HG03045 (cell line): ENCODE data around the gene DNAH9.

Experiments used
- ATAC-seq: cut with Tn5 transposase; IDR thresholded peaks from one replicate; pipeline ENCODE4 v1.9.1; 2021; ENCODE audit warnings: mild to moderate bottlenecking, moderate library complexity; ENCODE audit not compliant: unreplicated experiment

Gene DNAH9

GRCh38 chr17:11739848-11740247, 141.6 kb downstream of the DNAH9 start:
- ATAC-seq, result no peak

GRCh38 chr17:11742886-11743285, 144.6 kb downstream of the DNAH9 start:
- ATAC-seq, result no peak

- no peak for ATAC-seq
Observed at GRCh38 chr17:11744696-11745095, 146.4 kb downstream of the DNAH9 start.

DNA sequence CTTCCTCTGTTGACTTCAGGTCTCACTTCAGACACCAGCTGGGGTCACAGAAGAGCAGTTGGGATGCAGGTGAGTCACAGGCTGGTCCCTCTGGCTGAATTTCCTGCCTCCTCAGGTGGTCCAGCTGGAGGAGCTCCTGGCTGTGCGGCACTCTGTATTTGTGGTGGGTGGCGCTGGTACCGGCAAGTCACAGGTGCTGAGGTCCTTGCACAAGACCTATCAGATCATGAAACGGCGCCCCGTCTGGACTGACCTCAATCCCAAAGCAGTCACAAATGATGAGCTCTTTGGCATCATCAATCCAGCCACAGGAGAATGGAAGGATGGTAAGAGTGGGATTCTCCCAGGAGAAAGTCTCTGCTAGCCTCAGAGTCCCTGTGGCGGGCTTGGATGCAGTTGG, 149.2 kb downstream of the DNAH9 start:
- no peak for ATAC-seq

- ATAC-seq, result no peak
Observed at GRCh38 chr17:11757815-11758214, 159.5 kb downstream of the DNAH9 start.

GRCh38 chr17:11768106-11768505, 169.8 kb downstream of the DNAH9 start:
- no peak for ATAC-seq

DNA sequence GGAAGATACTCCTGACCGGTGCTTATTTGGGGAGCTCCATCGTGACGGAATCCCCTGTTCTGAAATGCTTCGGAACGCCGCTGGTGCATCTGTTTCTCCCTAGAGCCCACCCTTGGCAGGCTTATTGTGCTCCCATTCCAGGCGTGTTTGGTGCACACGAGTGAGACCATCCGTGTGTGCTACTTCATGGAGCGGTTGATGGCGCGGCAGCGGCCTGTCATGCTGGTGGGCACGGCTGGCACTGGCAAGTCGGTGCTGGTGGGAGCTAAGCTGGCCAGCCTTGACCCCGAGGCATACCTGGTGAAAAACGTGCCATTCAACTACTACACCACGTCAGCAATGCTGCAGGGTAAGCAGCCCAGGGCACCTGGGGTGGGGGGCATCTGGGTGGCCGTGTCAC, 170.7 kb downstream of the DNAH9 start:
- no peak for ATAC-seq

GRCh38 chr17:11772031-11772430, 173.8 kb downstream of the DNAH9 start:
- ATAC-seq, result no peak

DNA sequence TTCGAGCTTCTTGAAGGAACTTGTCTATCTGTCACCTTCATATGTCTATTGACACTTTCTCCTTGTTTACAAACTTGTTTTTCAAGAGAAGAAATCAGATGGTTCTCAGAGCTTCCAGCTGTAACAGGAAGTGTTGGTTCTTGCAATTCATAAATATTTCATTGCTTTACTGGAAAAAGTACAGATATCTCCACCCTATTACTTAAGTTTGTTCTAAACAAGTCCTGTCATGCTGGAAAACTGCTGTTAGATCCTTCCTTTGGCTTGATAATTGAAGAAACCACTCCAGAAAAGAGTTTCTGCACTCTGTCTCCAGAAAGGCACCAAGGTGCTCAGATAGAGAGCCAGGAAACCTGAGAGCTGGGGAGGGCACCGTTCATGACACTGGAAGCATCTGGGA, 181.6 kb downstream of the DNAH9 start:
- no peak for ATAC-seq

DNA sequence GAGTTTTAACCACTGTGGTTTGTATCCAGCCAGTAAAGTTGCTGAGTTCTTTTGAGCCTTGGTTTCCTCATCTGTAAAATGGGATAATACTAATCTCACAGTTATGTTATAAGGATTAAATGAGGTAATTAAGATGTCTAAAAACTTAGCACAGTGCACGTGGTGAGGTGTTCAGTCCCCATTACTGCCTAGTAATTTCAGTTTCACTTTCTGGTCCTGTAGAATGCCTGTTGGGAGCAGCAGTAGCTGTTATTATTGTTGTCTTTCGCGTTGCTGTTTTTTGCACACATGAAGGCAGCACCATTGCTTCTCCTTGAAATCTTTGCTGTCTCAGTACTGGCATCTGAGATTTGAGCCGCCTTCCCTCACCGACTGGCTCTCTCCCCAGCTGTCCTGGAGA, 182.4 kb downstream of the DNAH9 start:
- no peak for ATAC-seq

DNA sequence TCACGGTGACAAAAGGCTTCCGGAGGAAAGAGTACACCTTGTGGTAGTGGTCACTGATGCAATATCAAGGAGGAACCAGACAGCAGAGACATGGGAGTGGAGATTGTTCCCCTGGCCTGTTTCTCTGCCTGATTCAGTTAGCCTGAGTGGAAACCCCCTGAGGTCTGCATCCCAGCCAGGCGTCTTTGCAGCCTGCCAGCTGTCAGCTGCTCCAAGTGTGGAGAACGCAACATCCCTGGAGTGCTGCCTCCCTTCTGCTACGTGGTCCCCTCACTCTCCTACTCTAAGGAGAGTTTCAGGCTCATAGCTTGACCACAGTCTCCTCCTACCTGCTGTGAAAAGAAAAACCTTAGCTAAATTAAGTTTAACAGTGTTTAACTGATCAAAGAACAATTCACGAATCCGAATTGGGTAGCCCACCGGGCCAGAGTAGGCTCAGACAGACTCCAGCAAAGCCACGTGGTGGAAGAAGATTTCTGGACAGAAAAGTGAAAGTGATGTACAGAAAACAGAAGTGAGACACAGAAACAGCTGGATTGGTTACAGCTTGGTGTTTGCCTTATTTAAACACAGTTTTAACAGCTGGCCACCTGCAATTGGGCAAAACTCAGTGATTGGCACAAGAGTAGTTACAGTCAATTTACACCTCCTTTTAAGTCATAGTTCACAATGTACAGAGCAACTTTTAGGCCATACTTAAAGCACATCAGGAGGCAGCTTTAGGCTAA, 188.6 kb downstream of the DNAH9 start:
- ATAC-seq, result no peak

DNA sequence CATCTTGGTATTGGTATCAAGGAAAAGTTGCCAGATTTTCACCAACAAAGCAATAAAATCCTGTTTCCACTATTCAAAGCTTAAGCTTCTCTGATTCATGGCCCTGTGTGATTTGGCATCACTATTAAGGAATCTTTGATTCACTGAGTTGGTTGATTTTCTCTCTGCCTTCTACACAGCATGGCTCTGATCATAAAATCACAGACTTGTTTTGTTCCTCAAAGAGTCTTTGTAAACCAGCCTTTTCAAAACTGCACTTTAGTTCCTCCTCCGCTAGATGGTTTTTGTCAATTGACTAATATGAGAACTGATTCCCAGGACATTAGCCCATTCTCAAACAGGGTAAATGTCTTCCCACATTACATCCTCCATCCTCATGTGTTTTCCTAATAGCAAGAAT, 197.6 kb downstream of the DNAH9 start:
- ATAC-seq, result no peak

DNA sequence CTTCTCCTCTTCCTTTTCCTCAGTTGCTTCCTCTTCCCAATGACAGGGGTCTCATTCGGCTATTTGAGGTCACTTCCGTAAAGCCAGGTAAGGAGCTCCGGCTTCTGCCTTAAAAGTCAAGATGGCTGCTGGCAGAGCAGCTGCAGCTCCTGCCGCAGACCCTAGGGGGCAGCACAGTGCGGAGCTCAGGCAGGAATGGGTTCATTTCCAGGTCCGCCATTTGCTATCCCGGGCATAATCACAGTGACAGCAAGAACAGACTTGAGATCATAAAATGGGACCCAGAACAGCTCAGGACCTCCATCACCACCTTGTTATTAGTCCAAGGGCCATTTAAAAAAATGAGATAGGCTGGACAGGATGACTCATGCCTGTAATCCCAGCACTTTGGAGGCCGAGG, 199.5 kb downstream of the DNAH9 start:
- ATAC-seq, result no peak

DNA sequence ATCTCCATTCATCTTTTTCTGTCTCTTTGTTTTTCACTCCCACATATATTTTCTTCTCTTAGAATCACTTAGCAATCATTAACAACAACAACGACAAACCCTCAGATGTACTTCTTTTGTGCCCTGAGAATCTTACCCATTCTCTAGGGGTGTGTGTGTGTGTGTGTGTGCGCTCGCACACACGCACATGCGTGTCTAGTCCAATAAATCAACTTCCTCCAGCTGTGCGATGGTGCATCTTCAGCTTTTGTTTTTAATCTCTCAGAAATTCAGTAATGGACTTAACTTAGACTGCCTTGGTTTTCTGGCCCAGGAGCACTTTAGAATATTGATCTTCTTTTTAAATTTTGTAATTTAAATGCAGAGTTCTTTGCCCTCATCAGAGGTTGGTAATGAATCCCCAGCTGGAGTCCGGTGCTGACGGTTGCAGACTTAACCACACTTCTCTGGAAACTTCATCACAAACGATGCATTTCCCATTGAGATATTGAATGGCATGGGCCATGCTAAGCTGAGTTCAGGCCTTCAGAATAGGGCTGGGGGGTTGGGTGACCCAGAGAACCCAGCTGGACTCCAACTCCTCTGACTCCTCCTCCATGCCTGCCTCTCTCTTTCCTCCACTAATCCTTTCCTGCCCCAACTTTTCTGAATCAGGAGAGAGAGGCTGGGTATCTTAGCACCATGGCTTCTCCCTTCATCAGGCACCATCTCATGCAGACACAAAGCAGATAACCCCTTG, 205.1 kb downstream of the DNAH9 start:
- ATAC-seq, result no peak

- ATAC-seq, result no peak
Observed at GRCh38 chr17:11805138-11805537, 206.9 kb downstream of the DNAH9 start.

DNA sequence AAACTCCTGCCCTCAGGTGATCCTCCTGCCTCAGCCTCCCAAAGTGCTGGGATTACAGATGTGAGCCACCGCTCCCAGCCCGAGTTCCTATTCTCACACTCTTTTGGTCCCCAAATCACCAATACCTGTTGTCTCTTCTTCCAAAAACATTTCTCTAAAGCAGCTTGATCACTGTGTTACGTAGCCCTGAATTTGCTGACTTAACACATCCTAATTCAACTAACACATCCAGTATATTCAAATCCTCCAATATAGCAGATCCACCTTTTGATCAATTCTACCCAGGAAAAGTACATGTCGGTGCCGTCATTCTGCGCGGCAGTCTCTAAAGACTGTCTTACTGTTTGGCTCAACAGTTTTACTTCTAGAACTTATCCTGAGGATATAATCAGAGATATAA, 207.7 kb downstream of the DNAH9 start:
- no peak for ATAC-seq

DNA sequence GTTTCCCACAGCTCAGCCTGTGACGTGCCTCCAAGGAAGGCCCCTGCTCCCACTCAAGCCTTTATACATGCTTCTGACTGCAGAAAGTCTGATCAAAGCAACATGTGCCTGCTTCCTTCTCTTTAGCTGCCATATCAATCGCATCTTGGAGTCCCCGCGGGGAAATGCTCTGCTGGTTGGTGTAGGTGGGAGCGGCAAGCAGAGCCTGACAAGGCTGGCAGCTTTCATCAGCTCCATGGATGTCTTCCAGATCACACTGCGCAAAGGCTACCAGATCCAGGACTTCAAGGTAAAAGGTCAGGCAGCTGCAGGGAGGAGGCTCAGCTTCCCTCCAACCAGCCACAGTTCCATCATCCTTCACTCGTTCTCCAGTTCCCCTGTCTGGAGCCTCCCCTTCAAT, 209.3 kb downstream of the DNAH9 start:
- no peak for ATAC-seq

DNA sequence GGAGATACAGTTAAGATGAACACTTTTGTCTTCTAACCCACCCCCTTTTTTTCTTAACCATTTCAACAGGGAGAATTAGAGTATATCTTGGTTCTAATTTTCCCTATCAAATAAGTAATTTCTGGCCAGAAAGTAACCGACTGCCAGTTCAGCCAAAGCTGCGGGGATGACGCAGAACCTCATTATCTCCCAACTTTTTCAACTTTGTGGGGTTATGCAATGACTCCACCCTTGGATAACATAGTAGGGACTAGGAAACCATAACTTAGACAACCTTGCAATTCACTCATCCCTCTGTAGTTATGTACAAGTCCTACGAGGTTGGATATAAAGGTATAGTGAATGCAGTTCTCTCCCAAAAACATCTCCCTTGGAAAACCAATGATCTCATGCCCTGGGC, 215.0 kb downstream of the DNAH9 start:
- no peak for ATAC-seq

GRCh38 chr17:11813871-11814270, 215.6 kb downstream of the DNAH9 start:
- ATAC-seq, result no peak

- ATAC-seq, result no peak
Observed at GRCh38 chr17:11814655-11815262, 216.5 kb downstream of the DNAH9 start.

GRCh38 chr17:11816409-11816808, 218.1 kb downstream of the DNAH9 start:
- no peak for ATAC-seq

DNA sequence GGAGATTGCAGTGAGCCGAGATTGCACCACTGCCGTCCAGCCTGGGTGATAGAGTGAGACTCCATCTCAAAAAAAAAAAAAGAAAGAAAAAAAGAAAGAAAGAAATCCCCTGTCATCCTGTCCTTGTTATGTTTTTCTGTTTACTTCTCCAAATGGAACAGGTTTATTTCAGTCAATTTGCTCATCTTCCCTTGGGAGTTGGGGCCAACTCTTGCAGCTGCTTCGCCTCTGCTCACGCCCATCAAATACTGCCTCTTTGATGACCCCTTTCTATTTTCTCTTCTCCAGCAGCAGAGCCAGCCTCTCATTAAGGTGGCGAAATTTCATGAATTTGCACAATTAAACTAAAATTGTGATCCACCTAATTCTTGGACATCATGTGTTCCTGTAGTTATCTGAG, 225.6 kb downstream of the DNAH9 start:
- no peak for ATAC-seq
